Psoas muscle (tissue), 8 donors: ENCODE data around the gene FAM83E. TPM values are rescaled to one million over a fixed set of nuclear protein-coding genes. Genes with fewer than 3 reads are reported as not detected.

Experiments used
- ATAC-seq, 4 donors: fragments of 200-7000 bp; cut with Tn5 transposase; one replicate each; pipeline ENCODE4 v1.9.1; 2020; ENCODE audit warnings: moderate library complexity in 3 of 4, mild to moderate bottlenecking in 2 of 4
- DNase-seq, 2 donors: peaks; one replicate each; pipeline ENCODE4 v3.0.0-alpha.2; 2020
- H3K27ac ChIP-seq: fragments of 200-600 bp; one replicate; pipeline ENCODE4 v1.8.0; 2022
- H3K27me3 ChIP-seq, 3 donors: fragments of 200-600 bp in 1 of 3; one replicate each; pipeline versions ENCODE4 v1.6.1 to v1.8.0; 2013 to 2022; ENCODE audit warnings: low read length in 2 of 3, mild to moderate bottlenecking in 2 of 3, moderate library complexity in 1 of 3; ENCODE audit not compliant: insufficient read depth in 3 of 3
- H3K36me3 ChIP-seq, 2 donors: fragments of 200-600 bp in 1 of 2; one replicate each; pipeline versions ENCODE4 v1.6.1 to v1.8.0; 2013 to 2022; ENCODE audit warnings: low read depth in 1 of 2, mild to moderate bottlenecking in 1 of 2, moderate library complexity in 1 of 2; ENCODE audit not compliant: insufficient read depth in 1 of 2
- H3K4me1 ChIP-seq: fragments of 200-600 bp; one replicate; pipeline ENCODE4 v1.8.0; 2022
- H3K4me3 ChIP-seq: fragments of 200-600 bp; one replicate; pipeline ENCODE4 v1.8.0; 2022; ENCODE audit warnings: mild to moderate bottlenecking
- H3K9me3 ChIP-seq: fragments of 200-600 bp; one replicate; pipeline ENCODE4 v1.8.0; 2022
- CTCF ChIP-seq: fragments of 200-600 bp; IDR thresholded peaks from one replicate; pipeline ENCODE4 v1.8.0; 2022; ENCODE audit warnings: antibody characterized with exemption
- WGBS, 3 donors: extraction: QIAGEN DNeasy Blood & Tissue Kit; methylation state at CpG; one replicate each; pipeline versions ENCODE4 v1.1.6 to v1.1.7; 2013; 5-methylcytosine and 5-hydroxymethylcytosine counted together
- intact Hi-C, 2 donors: fragments of 100-400 bp; cut with DNase I; formaldehyde crosslinking; loops; one replicate each; pipeline versions ENCODE4 v1.11.0 to v1.14.2; 2022
- polyA plus RNA-seq, 3 donors: library from polyadenylated mRNA; stranded (reverse); fragments of 200-250 nt; gene quantifications; one replicate each; pipeline ENCODE4 v1.2.3, GENCODE V29; 2013
- total RNA-seq, 4 donors: library from RNA; stranded (reverse); fragmentation: NEBNext Ultra II Directional in 2 of 4; extraction: Animal tissue kit (Norgen Biotek cat#: 25700) in 2 of 4; gene quantifications; one replicate each; pipeline versions ENCODE4 v1.2.1 to v1.2.4, GENCODE V29; 2021 to 2023
- donor health status: healthy with polysubstance abuse.
- donor health status: DM: no; HTN: no; CAD: no; lungs with moderate emphysema.
- donor health status: Bipolar disorder and iron deficiency.
- donor health status: healthy.
- donor health status: DM: yes; HTN: yes; CAD: no.
- donor health status: DM: no; HTN: no; CAD: no.
- donor health status: DM: no; HTN: no; CAD: no.
- donor health status: DM: yes; HTN: yes; CAD: no.

The FAM83E gene
- total and polyA plus RNA-seq, 7 donors = 0.01 to 0.20 TPM; not detected in 5

GRCh38 chr19:48603850-48604249, 11.0 kb downstream of the FAM83E start:
- intact Hi-C loops = no loop called here
- no peaks in the 10 kb centered on the region for H3K9me3 ChIP-seq

DNA sequence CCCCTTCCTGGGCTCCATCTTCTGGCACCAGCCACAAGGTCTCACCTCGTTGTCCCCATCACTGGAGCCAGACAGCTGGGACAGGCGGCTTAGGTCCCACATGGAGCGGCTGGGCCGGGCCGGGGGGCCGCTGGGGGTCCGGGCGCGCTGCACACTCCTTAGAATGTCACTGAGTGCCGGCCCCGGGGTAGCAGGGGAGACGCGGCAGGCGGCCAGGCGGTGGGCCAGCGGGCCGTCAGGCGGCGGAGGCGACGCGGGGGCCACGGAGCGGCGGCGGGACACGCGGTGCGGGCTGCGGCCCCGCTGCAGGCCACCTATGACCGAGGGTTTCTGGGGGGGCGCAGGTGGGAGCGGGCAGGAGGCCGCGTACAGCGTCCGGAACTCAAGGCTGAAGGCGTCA, 11.4 kb downstream of the FAM83E start:
- no peak for TF ChIP-seq CTCF
- ATAC-seq = no peak
- Histone ChIP-seq H3K27me3 (no peaks in the 10 kb centered on the region), H3K9me3 (no peaks in the 10 kb centered on the region), H3K4me3 (no peak overlapping the region), H3K4me1 (no peaks in the 10 kb centered on the region), H3K27ac (no peak overlapping the region), H3K36me3 (no peaks in the 10 kb centered on the region)
- 89 to 91% (median 90%) methylated on average over 39 of the region's 39 CpGs for WGBS, 3 donors
- no peak for DNase-seq
- intact Hi-C loops = no loop called here

More at GRCh38 chr19:48603850-48604249, 11.0 kb downstream of the FAM83E start:
- Histone ChIP-seq H3K36me3 (no peaks in the 10 kb centered on the region), H3K27ac (no peak overlapping the region), H3K4me1 (no peaks in the 10 kb centered on the region), H3K27me3 (no peaks in the 10 kb centered on the region), H3K4me3 (no peak overlapping the region)
- 86 to 89% (median 87%) methylated on average over 9 of the region's 9 CpGs for WGBS, 3 donors
- ATAC-seq (no peak), DNase-seq (no peak)
- TF ChIP-seq CTCF = no peak

DNA sequence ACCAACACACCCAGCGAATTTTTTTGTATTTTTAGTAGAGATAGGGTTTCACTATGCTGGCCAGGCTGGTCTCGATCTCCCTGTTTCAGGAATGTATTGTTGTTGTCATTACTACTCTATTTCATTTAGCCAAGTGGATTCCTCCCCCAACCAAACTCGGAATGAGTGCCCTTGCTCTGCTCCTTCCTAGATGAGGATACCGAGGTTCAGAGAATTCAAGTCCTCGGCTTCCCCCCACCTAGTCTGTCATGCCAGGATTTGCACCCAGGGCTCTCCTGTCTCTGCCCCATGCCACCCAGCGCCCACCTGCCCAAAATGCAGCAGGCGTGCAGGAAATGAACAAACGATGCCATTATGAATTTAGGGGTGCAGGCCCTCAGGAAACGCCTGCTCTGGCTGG, 11.9 kb downstream of the FAM83E start:
- Histone ChIP-seq H3K4me1 (no peaks in the 10 kb centered on the region), H3K27ac (no peak overlapping the region), H3K27me3 (peaks cover 0 to 4% (median 0%) of the 10 kb centered on the region in 3 donors), H3K36me3 (no peaks in the 10 kb centered on the region), H3K9me3 (no peaks in the 10 kb centered on the region), H3K4me3 (no peak overlapping the region)
- intact Hi-C loops = no loop called here
- DNase-seq = no peak
- no peak for TF ChIP-seq CTCF
- WGBS, 3 donors = 73 to 83% (median 77%) methylated on average over 9 of the region's 9 CpGs
- ATAC-seq = no peak

DNA sequence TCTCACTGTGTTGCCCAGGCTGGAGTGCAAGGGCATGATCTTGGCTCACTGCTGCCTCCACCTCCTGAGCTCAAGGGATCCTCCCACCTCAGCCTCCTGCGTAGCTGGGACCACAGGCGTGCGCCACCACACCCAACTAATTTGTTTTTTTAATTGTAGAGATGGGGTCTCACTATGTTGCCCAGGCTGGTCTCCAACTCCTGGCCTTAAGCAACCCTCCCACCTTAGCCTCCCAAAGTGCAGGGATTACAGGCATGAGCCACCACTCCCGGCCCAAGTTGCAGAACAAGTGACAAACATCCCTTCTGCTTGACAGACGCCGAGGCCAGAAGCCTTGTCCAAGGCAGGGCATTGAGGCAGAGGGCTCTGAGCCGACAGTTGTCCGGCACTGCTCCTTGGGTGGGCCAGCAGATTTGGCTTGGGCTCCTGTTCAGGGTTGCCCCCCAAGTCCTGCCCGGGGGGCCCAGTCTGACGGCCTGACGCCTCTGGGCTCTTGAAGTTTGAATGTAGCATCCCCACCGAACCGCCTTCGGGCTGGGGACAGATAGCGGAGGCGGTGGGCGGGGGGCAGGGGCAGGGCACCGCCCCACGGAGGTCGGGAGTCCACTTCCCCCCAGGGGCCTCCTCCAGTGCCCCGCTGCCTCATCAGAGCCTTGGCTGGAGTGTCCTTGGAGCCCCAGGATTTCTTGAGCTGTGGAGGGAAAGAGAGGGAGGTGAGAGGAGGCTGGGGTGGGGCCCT, 14.0 kb downstream of the FAM83E start:
- Histone ChIP-seq H3K9me3 (no peaks in the 10 kb centered on the region), H3K36me3 (no peaks in the 10 kb centered on the region), H3K27ac (no peak overlapping the region), H3K4me3 (no peak overlapping the region), H3K27me3 (peaks cover 0 to 4% (median 0%) of the 10 kb centered on the region in 3 donors), H3K4me1 (no peaks in the 10 kb centered on the region)
- no peak for ATAC-seq
- intact Hi-C loops = no loop called here
- DNase-seq = no peak
- TF ChIP-seq CTCF = no peak
- 84 to 87% (median 85%) methylated on average over 20 to 21 of the region's 21 CpGs for WGBS, 3 donors
